Keratinocyte (primary cell): Measurements from ENCODE around the gene VPS8. TPM values are rescaled to one million over a fixed set of nuclear protein-coding genes. Genes with fewer than 3 reads are reported as not detected.
"Not testable (repeated sequence)": the region's sequence is repeated elsewhere in the genome, so short reads cannot be mapped to it uniquely, and the experiment has no call there.

Experiments used
- DNase-seq: peaks from one replicate; pipeline ENCODE4 v3.0.0-alpha.2; 2011; ENCODE audit warnings: low read depth, missing footprints, low spot score
- FAIRE-seq: peaks from 2 replicates; lab custom pipeline; 2011; peaks lifted over from hg19 to GRCh38; lab: Jason Lieb, UNC
- H2AFZ ChIP-seq: 2 replicates; pipeline ENCODE4 v1.6.0; 2012; ENCODE audit warnings: low read length, control low read depth, inconsistent platforms; ENCODE audit not compliant: control insufficient read depth
- H3K27ac ChIP-seq: 2 replicates; pipeline ENCODE4 v1.5.1; 2011; ENCODE audit warnings: low read length; ENCODE audit not compliant: control insufficient read depth, insufficient read depth
- H3K27me3 ChIP-seq: 3 replicates; pipeline ENCODE4 v1.6.0; 2011; ENCODE audit warnings: low read length; ENCODE audit not compliant: control insufficient read depth, insufficient read depth; ENCODE audit errors: extremely low read depth
- H3K36me3 ChIP-seq, 2 experiments: 2 replicates in 1 of 2; 3 replicates in 1 of 2; pipeline ENCODE4 v1.5.1; 2011; ENCODE audit warnings: low read length in 2 of 2, mild to moderate bottlenecking in 1 of 2; ENCODE audit not compliant: control insufficient read depth in 2 of 2, insufficient read depth in 2 of 2; ENCODE audit errors: extremely low read depth in 1 of 2
- H3K4me1 ChIP-seq: 3 replicates; pipeline ENCODE4 v1.5.1; 2011; ENCODE audit warnings: low read length; ENCODE audit not compliant: control insufficient read depth, insufficient read depth; ENCODE audit errors: extremely low read depth
- H3K4me2 ChIP-seq: 3 replicates; pipeline ENCODE4 v1.6.0; 2011; ENCODE audit warnings: low read depth, low read length; ENCODE audit not compliant: control insufficient read depth, insufficient read depth; ENCODE audit errors: extremely low read depth
- H3K4me3 ChIP-seq, 3 experiments: fragments of 200-600 bp in 1 of 3; sonication (generic) in 1 of 3; 2 replicates in 2 of 3; 3 replicates in 1 of 3; pipeline ENCODE4 v1.5.1; 2011 to 2016; ENCODE audit warnings: low read length in 3 of 3, mild to moderate bottlenecking in 3 of 3, control low read depth in 2 of 3, inconsistent platforms in 1 of 3, low read depth in 1 of 3, mixed read lengths in 1 of 3, mixed run types in 1 of 3, moderate library complexity in 1 of 3; ENCODE audit not compliant: control insufficient read depth in 2 of 3, insufficient read depth in 2 of 3; ENCODE audit errors: extremely low read depth in 1 of 3
- H3K79me2 ChIP-seq: 2 replicates; pipeline ENCODE4 v1.6.0; 2012; ENCODE audit warnings: low read length; ENCODE audit not compliant: control insufficient read depth, insufficient read depth
- H3K9ac ChIP-seq: 3 replicates; pipeline ENCODE4 v1.6.0; 2011; ENCODE audit warnings: low read length; ENCODE audit not compliant: control insufficient read depth, insufficient read depth; ENCODE audit errors: extremely low read depth
- H3K9me1 ChIP-seq: 3 replicates; pipeline ENCODE4 v1.6.0; 2011; ENCODE audit warnings: low read length; ENCODE audit not compliant: control insufficient read depth, insufficient read depth; ENCODE audit errors: extremely low read depth
- H3K9me3 ChIP-seq: 2 replicates; pipeline ENCODE4 v1.5.1; 2012; ENCODE audit warnings: low read depth, low read length; ENCODE audit not compliant: control insufficient read depth
- H4K20me1 ChIP-seq: 3 replicates; pipeline ENCODE4 v1.6.0; 2011; ENCODE audit warnings: low read length; ENCODE audit not compliant: control insufficient read depth, insufficient read depth; ENCODE audit errors: extremely low read depth
- EZH2 ChIP-seq: IDR thresholded peaks from one replicate; pipeline ENCODE4 v1.6.1; 2012; ENCODE audit warnings: inconsistent platforms, mild to moderate bottlenecking, low read length, moderate library complexity
- dilution Hi-C: fragments of 300-500 bp; cut with MboI; formaldehyde crosslinking; loops from one replicate; pipeline ENCODE4 v1.7.0; 2020; ENCODE audit warnings: low sequenced_read_pairs; ENCODE audit not compliant: extremely low pct_ligation_motif_present
- polyA plus RNA-seq, 5 experiments: library from polyadenylated mRNA; depleted of rRNA in 3 of 5; stranded (reverse) in 3 of 5; stranded (forward) in 1 of 5; unstranded in 1 of 5; fragments of >200 nt; gene quantifications; 1 replicate in 1 of 5; 2 replicates in 3 of 5; 3 replicates in 1 of 5; pipeline versions ENCODE4 v1.2.1 to v1.2.3, GENCODE V29; 2011 to 2012; ENCODE audit warnings: missing spikeins in 2 of 5, low read depth in 1 of 5, low replicate concordance in 1 of 5
- TF ChIP-seq, protein P1 (sequence below), 3 experiments: IDR thresholded peaks in 1 of 3; conservative IDR thresholded peaks in 1 of 3; optimal IDR thresholded peaks in 1 of 3; 2 replicates in 2 of 3; 3 replicates in 1 of 3; pipeline versions ENCODE3 to v1.5.1; 2011; ENCODE audit warnings: low read length in 3 of 3, mild to moderate bottlenecking in 3 of 3, moderate library complexity in 2 of 3, control low read depth in 1 of 3, inconsistent platforms in 1 of 3; ENCODE audit not compliant: insufficient read depth in 2 of 3; ENCODE audit errors: extremely low read depth in 1 of 3

Gene VPS8
- polyA plus RNA-seq, 1 donor (not counting 4 experiments of a cell fraction or from before 2014, with no cell fraction given), result 28.4 TPM

- Histone ChIP-seq H3K4me2 (no peak overlapping the region), H3K79me2 (no peaks in the 10 kb centered on the region), H4K20me1 (no peaks in the 10 kb centered on the region), H3K9ac (no peak overlapping the region), H3K9me1 (no peaks in the 10 kb centered on the region), H3K36me3 (peaks cover 0 to 1% of the 10 kb centered on the region in 2 experiments), H2AFZ (no peak overlapping the region), H3K4me3 (no peak overlapping the region), H3K4me1 (no peaks in the 10 kb centered on the region), H3K27me3 (no peaks in the 10 kb centered on the region), H3K27ac (no peak overlapping the region), H3K9me3 (no peaks in the 10 kb centered on the region)
- dilution Hi-C loops, result no loop called here
- no peak for DNase-seq
- no peak for FAIRE-seq
- TF ChIP-seq, protein P1, sequence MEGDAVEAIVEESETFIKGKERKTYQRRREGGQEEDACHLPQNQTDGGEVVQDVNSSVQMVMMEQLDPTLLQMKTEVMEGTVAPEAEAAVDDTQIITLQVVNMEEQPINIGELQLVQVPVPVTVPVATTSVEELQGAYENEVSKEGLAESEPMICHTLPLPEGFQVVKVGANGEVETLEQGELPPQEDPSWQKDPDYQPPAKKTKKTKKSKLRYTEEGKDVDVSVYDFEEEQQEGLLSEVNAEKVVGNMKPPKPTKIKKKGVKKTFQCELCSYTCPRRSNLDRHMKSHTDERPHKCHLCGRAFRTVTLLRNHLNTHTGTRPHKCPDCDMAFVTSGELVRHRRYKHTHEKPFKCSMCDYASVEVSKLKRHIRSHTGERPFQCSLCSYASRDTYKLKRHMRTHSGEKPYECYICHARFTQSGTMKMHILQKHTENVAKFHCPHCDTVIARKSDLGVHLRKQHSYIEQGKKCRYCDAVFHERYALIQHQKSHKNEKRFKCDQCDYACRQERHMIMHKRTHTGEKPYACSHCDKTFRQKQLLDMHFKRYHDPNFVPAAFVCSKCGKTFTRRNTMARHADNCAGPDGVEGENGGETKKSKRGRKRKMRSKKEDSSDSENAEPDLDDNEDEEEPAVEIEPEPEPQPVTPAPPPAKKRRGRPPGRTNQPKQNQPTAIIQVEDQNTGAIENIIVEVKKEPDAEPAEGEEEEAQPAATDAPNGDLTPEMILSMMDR (optimal IDR thresholded peaks at IDR 0.05 in 1 of 3, IDR thresholded peaks at IDR 0.05 in 1 of 3, conservative IDR thresholded peaks at IDR 0.05 in 1 of 3; ENCODE audit: extremely low read depth in 1 of 3, insufficient read depth in 2 of 3, low read length in 3 of 3), result no peak
- TF ChIP-seq EZH2, result no peak
Observed at GRCh38 chr3:184954251-184954650, 142.3 kb downstream of the VPS8 start.

- H3K4me1 ChIP-seq, H3K4me2 ChIP-seq, H3K27me3 ChIP-seq, FAIRE-seq, H3K9me3 ChIP-seq, H3K9me1 ChIP-seq, H3K79me2 ChIP-seq, H2AFZ ChIP-seq, H4K20me1 ChIP-seq, dilution Hi-C loops, H3K9ac ChIP-seq, H3K36me3 ChIP-seq, H3K27ac ChIP-seq, DNase-seq, H3K4me3 ChIP-seq: not testable (repeated sequence)
Observed at GRCh38 chr3:184954851-184955250, 142.9 kb downstream of the VPS8 start.
